GM12892 (cell line): ENCODE measurements around the gene CAMK2D.

Source experiments
- POLR2A ChIP-seq: IDR thresholded peaks from 2 replicates; pipeline ENCODE4 v1.6.1; 2011; ENCODE audit warnings: low read depth, low read length, control low read depth
- POLR2AphosphoS5 ChIP-seq: IDR thresholded peaks from 2 replicates; pipeline ENCODE4 v1.6.1; 2011; ENCODE audit warnings: low read depth, low read length, control low read depth
- TAF1 ChIP-seq: IDR thresholded peaks from 2 replicates; pipeline ENCODE4 v1.6.1; 2011; ENCODE audit warnings: low read depth, mild to moderate bottlenecking, control low read depth, low read length, borderline replicate concordance

DNA sequence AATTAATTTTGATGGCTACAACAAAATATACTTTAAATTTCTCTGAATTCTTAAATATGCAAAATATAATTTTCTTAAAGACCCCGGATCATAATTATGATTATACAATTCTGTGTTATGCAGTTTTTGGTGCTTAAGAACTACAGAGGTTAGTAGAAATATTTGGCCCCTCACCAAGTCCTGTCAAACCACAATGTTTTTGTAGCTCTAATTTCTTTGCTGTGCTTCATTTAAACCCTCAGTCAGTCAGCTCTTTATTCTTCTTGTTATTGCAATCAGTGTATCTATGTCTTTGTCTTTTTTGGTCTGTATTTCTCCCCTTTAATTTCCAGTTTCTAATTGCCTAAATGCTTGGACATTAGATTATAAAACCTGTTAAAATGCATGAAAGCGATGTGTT, 186.1 kb downstream of the CAMK2D start:
- TF ChIP-seq POLR2AphosphoS5 (no peak), POLR2A (no peak), TAF1 (no peak)
